Epithelial cell of prostate (primary cell): ENCODE measurements around the gene LENEP.

Experiments
- DNase-seq: peaks from one replicate; pipeline ENCODE4 v3.0.0-alpha.2; 2011; ENCODE audit warnings: low read depth, low spot score
- H3K27ac ChIP-seq: fragments of 450-650 bp; 2 replicates; pipeline ENCODE4 v1.5.1; 2017; ENCODE audit warnings: mild to moderate bottlenecking

Gene LENEP

GRCh38 chr1:154996966-154997701 is 3.7 kb downstream of the LENEP start:
- no peak for DNase-seq
- no peak overlapping the region for H3K27ac ChIP-seq

- no peak for DNase-seq
- no peak overlapping the region for H3K27ac ChIP-seq
These were observed 4.9 kb downstream of the LENEP start for GRCh38 chr1:154998201-154998780.

- H3K27ac ChIP-seq: peak overlapping the region; percentile 98
- DNase-seq: no peak
These were observed 5.6 kb downstream of the LENEP start for GRCh38 chr1:154998818-154999570.

GRCh38 chr1:154999571-155000410 is 6.4 kb downstream of the LENEP start:
- peak overlapping the region; percentile 98 for H3K27ac ChIP-seq

GRCh38 chr1:155000411-155000725 is 7.0 kb downstream of the LENEP start:
- no peak for DNase-seq
- H3K27ac ChIP-seq: peak overlapping the region; percentile 98

More at GRCh38 chr1:154999571-155000410, 6.4 kb downstream of the LENEP start:
- DNase-seq: no peak

- peak overlapping the region; percentile 98 for H3K27ac ChIP-seq
- DNase-seq: peak; percentile 64
These were observed 7.5 kb downstream of the LENEP start for GRCh38 chr1:155000726-155001424.

- peak overlapping the region; percentile 98 for H3K27ac ChIP-seq
- no peak for DNase-seq
These were observed 8.0 kb downstream of the LENEP start for GRCh38 chr1:155001425-155001674.

- DNase-seq: peak; percentile 96
- H3K27ac ChIP-seq: peak overlapping the region; percentile 98
These were observed 8.5 kb downstream of the LENEP start for GRCh38 chr1:155001675-155002463.

- H3K27ac ChIP-seq: peak within 1 kb of the TSS; percentile 98
- DNase-seq: no peak
These were observed 9.3 kb downstream of the LENEP start, which contains the start of gene ZBTB7B for GRCh38 chr1:155002464-155003226. Gene ZBTB7B (plus strand): TSS chr1:155002802. CDS start chr1:155014661, 11,859 bp downstream.

- H3K27ac ChIP-seq: peak overlapping the region; percentile 98
- no peak for DNase-seq
These were observed 9.9 kb downstream of the LENEP start for GRCh38 chr1:155003227-155003765.

- no peak for DNase-seq
These were observed 10.5 kb downstream of the LENEP start for GRCh38 chr1:155003766-155004351.

GRCh38 chr1:155004352-155005075 is 11.1 kb downstream of the LENEP start:
- no peak for DNase-seq
- H3K27ac ChIP-seq: peak overlapping the region; percentile 98

More at GRCh38 chr1:155003766-155004351, 10.5 kb downstream of the LENEP start:
- peak overlapping the region; percentile 98 for H3K27ac ChIP-seq

GRCh38 chr1:155005076-155006011 is 12.0 kb downstream of the LENEP start:
- peak overlapping the region; percentile 98 for H3K27ac ChIP-seq
- DNase-seq: no peak

- DNase-seq: no peak
- peak overlapping the region; percentile 98 for H3K27ac ChIP-seq
These were observed 13.3 kb downstream of the LENEP start for GRCh38 chr1:155006601-155007101.

GRCh38 chr1:155007251-155007828 is 14.0 kb downstream of the LENEP start:
- peak overlapping the region; percentile 98 for H3K27ac ChIP-seq
- no peak for DNase-seq
